Retina (tissue), 1 donor: ENCODE data around the gene KIF3A.

Source experiments
- DNase-seq: peaks from one replicate; pipeline ENCODE4 v3.0.0-alpha.2; 2016

The KIF3A gene

DNA sequence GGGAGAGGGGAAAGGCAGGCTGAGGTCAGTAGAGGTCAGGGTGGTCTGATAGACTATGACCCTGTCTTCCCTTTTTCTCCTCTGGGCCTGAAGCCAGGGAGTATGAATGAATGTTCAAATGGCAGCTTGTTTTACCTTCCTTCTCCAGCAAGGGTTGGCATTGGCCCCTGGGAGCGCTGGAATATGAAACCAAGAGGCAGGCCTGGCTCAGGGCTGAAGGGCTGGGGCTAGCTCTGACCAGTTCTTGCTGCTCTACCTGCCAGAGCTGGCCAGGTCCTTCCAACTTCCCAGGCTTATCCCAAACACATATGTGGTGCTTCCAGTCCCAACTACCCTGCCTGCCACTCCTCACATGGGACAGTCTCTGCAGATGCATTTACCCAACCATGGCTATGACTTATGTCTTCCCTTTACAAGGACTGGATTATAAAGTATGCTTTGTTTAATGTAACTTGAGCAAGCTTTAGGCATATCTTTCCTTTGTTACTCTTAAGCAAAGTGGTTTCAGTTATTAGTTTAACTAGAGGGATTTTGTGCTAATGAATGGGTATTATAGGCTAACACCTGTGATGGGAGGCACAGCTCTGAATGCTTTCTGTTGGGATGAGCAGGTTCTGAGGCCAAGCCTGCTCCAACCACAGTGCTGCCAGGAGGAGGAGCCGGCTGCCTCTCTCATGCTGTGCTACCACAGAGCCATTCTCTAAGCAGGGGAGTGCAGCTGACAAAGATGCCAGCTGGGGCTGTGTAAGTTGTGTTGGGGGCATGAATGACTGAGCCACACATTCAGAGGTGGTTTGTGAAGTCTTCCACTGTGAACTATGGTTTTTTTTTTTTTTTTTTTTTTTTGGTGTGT is 16.0 kb upstream of the KIF3A start:
- no peak for DNase-seq

- DNase-seq, result no peak
Observed at GRCh38 chr5:132752581-132753125, 15.3 kb upstream of the KIF3A start.

DNA sequence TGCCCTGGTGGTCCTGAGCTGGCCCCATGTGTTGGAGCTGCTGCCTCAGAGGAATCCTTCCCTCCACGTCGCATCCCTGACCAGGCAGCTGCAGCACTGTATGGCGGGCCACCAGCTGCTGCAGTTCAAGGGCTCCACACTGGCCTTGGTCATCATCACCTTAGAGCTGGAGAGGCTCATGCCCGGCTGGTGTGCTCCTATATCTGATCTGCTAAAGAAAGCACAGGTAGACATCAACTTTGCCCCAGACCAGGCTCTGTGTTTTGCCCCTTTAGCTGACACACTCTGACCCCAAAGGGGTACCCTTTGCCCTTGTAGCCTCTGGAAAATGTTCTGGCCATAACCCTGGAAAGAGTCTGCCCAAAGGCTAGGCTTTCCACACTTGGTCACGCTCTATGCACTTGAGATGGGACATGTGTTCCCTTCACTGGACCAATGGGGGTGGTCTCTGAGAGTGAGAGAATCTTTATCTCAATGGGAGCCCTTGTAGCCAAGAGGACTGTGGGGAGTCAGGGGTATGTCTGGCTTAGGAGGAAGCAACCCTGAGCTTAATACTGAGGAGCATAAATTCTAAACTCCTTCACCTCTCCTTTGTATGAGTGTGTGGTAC is 14.7 kb upstream of the KIF3A start:
- DNase-seq, result no peak

GRCh38 chr5:132751444-132751843 is 14.1 kb upstream of the KIF3A start:
- no peak for DNase-seq

DNA sequence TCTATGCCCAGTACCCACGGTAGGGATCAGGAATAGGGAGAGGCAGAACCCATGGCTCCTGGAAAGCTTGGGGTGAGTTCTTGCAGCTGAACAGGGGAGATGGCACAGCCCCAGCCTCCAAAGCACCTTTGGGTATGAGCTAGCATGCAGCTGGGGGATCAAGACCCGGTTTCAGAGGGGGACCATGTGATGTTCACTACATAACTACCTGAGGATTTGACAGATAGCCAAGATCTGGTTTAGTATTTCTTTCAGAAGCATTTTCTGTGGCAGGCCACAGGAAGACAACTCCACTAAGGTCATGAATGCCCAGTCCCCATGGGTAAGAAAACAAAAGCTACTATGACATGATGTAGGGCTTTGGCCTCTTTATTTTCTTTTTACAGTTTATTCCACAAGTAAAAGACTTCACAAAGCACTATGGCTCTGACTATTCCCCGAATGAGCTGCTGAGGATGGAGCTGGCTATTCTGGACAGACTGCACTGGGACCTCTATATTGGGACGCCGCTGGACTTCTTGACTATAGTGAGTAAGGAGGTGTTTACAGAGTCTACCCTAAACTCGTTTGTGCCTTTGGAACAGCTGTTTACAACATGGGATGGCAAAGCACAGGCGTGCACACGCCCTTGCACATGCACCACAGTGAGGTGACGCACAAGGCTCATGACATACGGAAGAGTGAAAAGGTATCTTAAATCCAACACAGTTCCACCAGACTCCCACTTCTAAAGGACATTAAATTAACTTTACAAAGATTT is 13.3 kb upstream of the KIF3A start:
- DNase-seq, result no peak

DNA sequence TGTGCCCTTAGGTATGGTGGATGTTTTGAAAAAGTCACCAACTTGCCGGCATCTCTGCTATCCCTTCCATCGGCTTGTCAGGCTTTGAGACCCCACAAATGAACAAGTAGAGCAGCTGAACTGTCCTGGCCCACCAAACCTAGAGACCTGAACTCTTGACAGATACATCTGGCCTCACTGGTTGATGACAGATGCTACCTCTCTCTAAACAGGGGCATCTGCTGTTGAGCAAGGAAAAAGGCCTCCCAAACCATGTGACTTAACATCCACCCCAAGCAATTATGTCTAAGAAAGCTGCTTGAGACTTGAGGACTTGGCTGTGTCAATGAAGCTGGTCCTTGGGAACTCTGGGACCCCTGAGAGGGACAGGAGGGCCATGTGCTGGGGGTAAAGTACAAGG is 12.2 kb upstream of the KIF3A start:
- no peak for DNase-seq

GRCh38 chr5:132748522-132749000 is 11.2 kb upstream of the KIF3A start:
- no peak for DNase-seq

DNA sequence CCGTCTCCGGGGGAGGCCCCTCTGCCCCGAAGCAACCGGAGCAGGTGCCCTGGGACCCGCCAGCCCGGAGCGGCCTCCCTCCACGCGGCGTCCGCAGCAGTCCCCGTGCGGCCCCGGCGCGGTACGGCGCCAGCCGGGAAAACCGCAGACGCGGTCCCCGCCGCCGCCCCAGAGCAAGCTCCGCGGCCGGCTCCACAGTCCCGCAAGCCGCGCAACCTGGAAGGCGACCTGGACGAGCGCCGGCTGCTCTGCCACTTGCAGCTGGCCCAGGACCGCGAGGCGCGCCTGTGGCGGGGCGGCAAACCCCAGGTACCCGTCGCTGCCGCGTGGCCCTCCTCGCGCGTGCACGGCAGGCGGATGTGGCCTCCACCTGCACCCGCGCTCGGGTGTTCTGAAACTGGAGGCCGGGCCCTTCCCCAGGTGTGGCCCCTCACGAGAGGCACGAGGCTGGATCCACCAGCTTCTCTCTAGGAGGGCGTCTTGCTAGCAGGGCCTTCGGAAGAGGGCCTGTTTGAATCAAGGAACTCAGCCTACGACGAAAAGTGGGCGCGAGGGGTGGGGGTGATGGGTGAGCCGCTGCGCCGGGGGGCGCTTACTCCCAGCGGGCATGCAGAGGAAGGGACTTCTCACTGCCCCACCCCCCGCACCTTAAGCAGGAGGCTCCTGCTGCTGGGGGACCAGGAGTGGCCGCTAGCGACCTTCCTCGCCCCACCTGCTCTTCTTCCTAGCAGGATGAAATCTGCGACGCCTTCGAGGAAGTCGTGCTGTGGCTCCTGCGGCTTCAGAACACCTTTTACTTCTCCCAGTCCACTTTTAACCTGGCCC is 10.5 kb upstream of the KIF3A start:
- peak; percentile 69 for DNase-seq

- DNase-seq, result peak; percentile 27
Observed at GRCh38 chr5:132746954-132747615, 9.7 kb upstream of the KIF3A start, which contains the start of gene CCNI2. Gene CCNI2 (plus strand): TSS chr5:132747426. CDS start chr5:132747496, 70 bp downstream.

DNA sequence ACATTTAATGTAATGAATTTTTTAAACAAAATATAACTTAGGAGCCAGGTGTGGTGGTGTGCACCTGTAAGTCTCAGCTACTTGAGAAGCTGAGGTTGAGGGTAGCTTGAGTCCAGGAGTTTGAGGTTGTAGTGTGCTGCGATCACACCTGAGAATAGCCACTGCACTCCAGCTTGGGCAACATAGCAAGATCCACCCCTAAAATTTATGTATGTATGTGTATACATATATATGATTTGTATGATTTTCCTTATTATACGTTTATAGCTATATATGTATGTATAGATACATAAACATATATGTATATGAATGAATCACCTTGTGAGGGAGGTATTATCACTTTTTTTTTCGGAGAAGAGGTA is 9.2 kb upstream of the KIF3A start:
- DNase-seq, result no peak

DNA sequence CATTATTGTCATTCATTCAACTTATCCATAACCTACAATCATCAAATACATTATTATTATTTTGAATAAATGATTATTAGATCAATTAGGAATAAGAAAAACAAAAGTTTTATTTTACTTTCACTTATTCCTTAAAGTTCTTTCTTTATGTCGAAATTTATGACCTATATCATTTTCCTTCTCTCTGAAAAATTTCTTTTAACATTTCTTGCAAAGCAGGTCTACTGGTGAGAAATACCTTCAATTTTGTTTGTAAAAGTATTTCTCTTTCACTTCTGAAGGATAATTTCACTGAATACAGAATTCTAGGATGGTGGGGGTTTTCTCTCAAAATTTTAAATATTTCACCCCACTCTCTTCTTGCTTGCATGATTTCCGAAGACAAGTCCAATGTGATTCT is 7.3 kb upstream of the KIF3A start:
- DNase-seq, result no peak

DNA sequence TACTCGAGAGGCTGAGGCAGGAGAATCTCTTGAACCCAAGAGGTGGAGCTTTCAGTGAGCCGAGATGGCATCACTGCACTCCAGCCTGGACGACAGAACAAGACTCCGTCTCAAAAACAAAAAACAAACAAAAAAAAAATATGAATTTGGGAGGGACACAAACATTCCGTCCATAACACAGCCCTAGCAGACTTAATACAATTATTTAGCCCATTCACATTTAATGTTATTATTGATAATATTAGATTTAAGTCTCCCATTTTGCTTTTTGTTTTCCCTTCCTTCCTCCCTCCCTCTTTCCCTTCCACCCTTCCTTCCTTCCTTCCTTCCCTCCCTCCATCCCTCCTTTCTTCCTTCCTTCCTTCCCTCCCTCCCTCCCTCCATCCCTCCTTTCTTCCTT is 5.3 kb upstream of the KIF3A start:
- DNase-seq, result no peak

GRCh38 chr5:132742158-132742557 is 4.8 kb upstream of the KIF3A start:
- DNase-seq, result no peak

DNA sequence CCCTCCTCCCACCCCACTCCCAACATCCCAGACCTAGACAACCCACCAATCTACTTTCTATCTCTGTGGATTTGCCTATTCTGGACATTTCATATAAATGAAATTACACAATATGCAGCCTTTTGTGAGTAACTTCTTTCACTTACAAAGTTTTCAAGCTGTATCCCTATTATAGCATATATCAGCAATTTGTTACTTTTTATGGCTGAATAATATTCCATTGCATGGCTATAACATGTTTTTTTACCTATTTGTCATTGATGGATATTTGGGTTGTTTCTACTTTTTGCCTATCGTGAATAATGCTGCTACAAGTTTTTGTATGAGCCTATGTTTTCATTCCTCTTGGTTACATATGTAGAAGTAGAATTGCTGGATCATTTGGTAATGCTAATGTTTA is 1.9 kb upstream of the KIF3A start:
- no peak for DNase-seq

GRCh38 chr5:132737982-132738681 is 786 bp upstream of the KIF3A start:
- DNase-seq, result no peak

DNA sequence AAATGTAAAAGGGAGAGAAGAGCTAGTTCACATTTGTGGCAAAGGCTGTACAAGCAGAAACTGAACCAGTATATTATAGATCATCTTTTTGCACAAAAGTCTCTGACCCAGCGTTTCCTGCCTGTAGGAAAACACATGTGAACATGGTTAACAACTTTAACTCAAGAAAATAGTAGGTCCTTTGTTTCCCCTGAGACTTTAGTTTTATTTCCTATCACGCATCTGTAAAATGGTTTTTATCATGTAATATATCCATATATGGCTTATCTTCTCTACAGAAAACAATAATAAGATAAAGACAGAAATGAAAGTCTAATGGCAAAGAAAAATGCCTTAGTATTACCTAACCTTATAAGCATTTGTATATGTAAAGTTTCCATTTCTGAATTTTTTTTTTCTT is 2.7 kb downstream of the KIF3A start:
- no peak for DNase-seq

DNA sequence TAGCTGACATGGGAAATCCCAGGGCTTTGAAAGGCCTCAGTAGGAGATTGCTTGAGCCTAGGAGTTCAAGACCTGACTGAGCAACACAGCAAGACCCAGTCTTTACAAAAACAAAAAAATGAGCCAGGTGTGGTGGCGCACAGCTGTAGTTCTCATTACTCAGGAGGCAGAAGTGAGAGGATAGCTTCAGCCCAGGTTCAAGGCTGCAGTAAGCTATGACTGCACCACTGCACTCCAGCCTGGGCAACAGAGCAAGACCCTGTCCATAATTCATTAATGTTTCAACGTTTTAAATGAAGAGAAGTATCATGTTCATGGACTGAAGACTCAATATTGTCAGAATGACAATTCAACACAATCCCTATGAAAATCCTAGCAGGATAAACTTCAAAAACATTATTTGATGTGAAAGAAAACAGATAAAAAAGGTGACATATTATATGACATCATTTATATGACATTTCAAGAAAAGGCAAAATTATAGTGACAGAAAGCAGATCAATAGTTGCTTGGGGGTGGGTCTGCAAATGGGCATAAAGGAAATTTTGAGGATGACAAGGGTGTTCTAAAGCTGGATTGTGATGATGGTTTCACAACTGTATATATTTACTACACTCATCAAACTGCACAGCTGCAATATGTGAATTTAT is 3.7 kb downstream of the KIF3A start:
- no peak for DNase-seq

GRCh38 chr5:132729896-132730295 is 7.5 kb downstream of the KIF3A start:
- DNase-seq, result no peak

GRCh38 chr5:132725745-132726144 is 11.6 kb downstream of the KIF3A start:
- DNase-seq, result no peak

GRCh38 chr5:132718544-132719312 is 18.6 kb downstream of the KIF3A start:
- no peak for DNase-seq
